IPS-20b (cell line): ENCODE measurements around the gene PTPN11.
A peak's percentile ranks its signal among the peaks of the same experiment; 100 is the strongest.
"Not testable (repeated sequence)": the region's sequence is repeated elsewhere in the genome, so short reads cannot be mapped to it uniquely, and the experiment has no call there.

ENCODE experiments used
- H3K27ac ChIP-seq: one replicate; pipeline ENCODE4 v1.5.1; 2013; ENCODE audit warnings: low read length
- H3K27me3 ChIP-seq: 2 replicates; pipeline ENCODE4 v1.6.1; 2013; ENCODE audit warnings: mild to moderate bottlenecking, low read length, inconsistent platforms; ENCODE audit not compliant: insufficient read depth
- H3K36me3 ChIP-seq: 2 replicates; pipeline ENCODE4 v1.6.1; 2013; ENCODE audit warnings: low read depth, mild to moderate bottlenecking, inconsistent platforms, low read length, moderate library complexity; ENCODE audit not compliant: insufficient read depth
- H3K4me1 ChIP-seq: 2 replicates; pipeline ENCODE4 v1.6.1; 2013; ENCODE audit warnings: mild to moderate bottlenecking, control low read depth, inconsistent platforms, low read length, moderate library complexity; ENCODE audit not compliant: insufficient read depth
- H3K4me3 ChIP-seq: 2 replicates; pipeline ENCODE4 v1.5.1; 2013; ENCODE audit warnings: mild to moderate bottlenecking, low read length, inconsistent platforms
- H3K9ac ChIP-seq: 2 replicates; pipeline ENCODE4 v1.6.1; 2013; ENCODE audit warnings: low read depth, mild to moderate bottlenecking, inconsistent platforms, low read length, moderate library complexity
- H3K9me3 ChIP-seq: 2 replicates; pipeline ENCODE4 v1.6.1; 2013; ENCODE audit warnings: mild to moderate bottlenecking, low read depth, low read length, inconsistent platforms; ENCODE audit not compliant: insufficient read depth

The PTPN11 gene

DNA sequence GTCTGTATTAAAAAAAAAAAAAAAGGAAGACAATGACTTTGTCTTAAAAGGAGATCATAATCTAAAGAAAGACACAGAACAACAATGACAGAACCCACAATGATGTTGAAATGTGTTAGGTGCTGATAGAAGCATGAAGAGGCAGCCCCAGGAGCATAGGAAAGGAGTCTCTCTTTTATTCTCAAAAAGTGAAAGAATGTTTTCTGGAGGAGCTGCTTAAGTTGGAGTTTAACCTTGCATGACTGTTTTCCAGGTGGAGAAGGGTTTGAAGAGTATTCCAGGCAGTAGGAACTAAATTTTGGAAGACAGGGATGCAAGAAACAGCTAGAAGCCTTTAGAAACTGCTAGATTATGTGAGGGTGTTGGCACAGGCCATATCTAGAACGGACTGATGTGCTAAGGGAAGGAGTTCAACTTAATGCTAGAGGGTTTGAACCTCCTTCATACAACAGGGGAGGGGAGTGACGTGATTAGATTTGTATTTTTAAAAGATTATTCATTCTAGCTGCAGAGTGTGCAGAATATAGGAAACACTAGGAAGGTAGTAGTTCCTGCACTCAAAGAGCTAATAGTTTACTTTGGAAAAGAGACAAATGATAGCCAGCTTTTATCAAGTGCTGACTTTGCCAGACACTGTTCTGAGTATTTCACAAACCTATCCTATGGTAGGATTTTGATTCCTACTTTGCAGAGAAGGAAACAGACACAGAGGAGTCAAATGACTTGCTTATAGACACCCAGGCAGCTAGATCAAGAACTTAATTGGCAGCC, 4.7 kb upstream of the PTPN11 start:
- Histone ChIP-seq H3K4me3 (no peak overlapping the region), H3K36me3 (no peaks in the 10 kb centered on the region), H3K4me1 (no peaks in the 10 kb centered on the region), H3K9me3 (no peaks in the 10 kb centered on the region), H3K27ac (no peak overlapping the region), H3K27me3 (no peaks in the 10 kb centered on the region), H3K9ac (no peak overlapping the region)

DNA sequence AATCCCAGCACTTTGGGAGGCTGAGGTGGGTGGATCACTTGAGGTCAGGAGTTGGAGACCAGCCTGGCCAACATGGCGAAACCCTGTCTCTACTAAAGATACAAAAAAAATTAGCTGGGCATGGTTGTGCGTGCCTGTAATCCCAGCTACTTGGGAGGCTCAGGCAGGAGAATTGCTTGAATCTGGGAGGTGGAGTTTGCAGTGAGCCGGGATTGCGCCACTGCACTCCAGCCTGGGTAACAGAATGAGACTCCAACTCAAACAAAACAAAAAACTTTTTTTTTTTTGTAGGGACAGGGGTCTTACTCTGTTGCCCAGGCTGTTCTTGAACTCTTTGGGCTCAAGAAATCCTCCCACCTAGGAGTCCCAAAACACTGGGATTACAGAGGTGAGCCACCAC, 3.3 kb upstream of the PTPN11 start:
- H3K27ac ChIP-seq, H3K9ac ChIP-seq, H3K4me3 ChIP-seq, H3K4me1 ChIP-seq, H3K27me3 ChIP-seq, H3K36me3 ChIP-seq, H3K9me3 ChIP-seq: not testable (repeated sequence)

DNA sequence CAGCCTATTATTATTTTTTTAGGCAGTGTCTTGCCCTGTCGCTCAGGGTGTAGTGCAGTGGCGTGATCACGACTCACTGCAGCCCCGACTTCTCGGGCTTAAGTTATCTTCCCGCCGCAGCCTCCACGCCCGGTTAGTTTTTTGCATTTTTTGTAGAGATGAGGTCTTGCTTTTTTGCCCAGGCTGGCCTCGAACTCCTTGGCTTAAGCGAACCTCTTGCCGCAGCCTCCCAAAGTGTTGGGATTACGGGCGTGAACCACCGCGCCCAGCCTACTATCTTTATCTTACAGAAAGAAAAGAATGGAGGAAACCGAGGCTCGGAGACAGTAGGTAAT, 507 bp upstream of the PTPN11 start:
- Histone ChIP-seq H3K9ac (peak overlapping the region; percentile 97), H3K4me1 (peaks cover 3% of the 10 kb centered on the region), H3K27ac (peak overlapping the region; percentile 40), H3K9me3 (no peaks in the 10 kb centered on the region), H3K4me3 (peak overlapping the region; percentile 99), H3K36me3 (0 out of 2 replicates have a peak, but pooled peaks cover 11% of the 10 kb centered on the region), H3K27me3 (no peaks in the 10 kb centered on the region)

DNA sequence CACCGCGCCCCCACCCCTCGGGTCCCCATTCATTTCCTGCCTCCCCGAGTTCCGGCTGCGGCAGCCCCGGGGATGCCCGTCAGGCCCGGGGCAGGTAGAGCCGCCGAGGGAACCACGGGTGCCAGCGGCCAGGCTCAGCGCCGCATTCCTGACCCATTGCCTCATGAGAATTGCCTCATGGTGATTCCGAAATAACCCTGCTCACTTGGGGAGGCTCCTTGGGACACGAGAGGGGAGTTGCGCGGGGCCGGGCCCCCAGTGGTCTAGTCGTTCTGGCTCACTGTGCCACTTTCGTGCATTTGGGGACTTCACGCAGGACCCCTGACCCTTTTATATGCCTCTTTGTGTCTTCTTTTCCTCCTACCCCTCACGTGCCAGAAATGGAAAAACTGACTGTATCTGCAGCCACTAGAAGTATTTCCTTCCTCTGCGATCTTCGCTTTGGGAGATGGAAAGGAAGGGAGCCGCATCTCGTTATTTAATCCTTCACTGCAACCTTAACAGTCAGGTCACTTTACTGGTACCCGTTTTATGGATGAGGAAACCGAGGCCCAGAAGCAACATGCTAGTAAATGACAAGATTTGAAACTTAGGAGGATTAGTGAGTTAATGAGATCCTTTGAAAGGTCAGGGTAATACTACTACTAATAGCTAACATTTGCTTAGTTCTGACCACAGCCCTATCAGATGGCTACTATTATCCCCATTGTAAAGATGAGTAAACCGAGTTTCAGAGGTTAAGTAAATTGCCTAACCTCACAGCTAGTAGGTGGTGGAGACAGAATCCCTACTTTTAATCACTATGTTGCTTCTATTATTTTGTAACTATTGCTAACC, 768 bp downstream of the PTPN11 start:
- Histone ChIP-seq H3K9me3 (no peaks in the 10 kb centered on the region), H3K9ac (peak overlapping the region; percentile 97), H3K36me3 (0 out of 2 replicates have a peak, but pooled peaks cover 11% of the 10 kb centered on the region), H3K4me1 (peaks cover 3% of the 10 kb centered on the region), H3K27ac (peak overlapping the region; percentile 40), H3K4me3 (peak overlapping the region; percentile 99), H3K27me3 (no peaks in the 10 kb centered on the region)

DNA sequence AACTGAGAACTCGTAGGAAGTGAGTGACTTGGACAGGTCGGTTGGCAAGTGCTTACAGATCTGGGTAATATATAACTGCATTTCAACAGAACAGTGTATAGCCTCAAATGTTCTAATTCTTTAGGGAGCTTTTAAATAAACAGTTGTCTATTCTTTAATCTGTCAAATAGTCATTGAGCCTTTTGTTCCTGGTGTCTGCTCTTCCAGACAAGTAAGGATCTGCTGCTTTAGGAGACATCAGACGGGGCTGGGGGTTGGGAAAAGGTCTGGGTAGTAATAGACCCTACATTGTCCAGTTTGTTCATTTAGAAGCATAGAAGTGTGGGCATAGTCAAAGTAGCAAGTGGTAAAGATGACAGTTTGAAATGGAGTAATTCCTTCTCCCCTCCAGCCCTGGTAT, 2.0 kb downstream of the PTPN11 start:
- Histone ChIP-seq H3K27ac (no peak overlapping the region), H3K4me1 (peaks cover 3% of the 10 kb centered on the region), H3K36me3 (peaks cover 13% of the 10 kb centered on the region; the same call in 1 of the 2 replicates), H3K9me3 (no peaks in the 10 kb centered on the region), H3K9ac (no peak overlapping the region), H3K4me3 (no peak overlapping the region), H3K27me3 (no peaks in the 10 kb centered on the region)

DNA sequence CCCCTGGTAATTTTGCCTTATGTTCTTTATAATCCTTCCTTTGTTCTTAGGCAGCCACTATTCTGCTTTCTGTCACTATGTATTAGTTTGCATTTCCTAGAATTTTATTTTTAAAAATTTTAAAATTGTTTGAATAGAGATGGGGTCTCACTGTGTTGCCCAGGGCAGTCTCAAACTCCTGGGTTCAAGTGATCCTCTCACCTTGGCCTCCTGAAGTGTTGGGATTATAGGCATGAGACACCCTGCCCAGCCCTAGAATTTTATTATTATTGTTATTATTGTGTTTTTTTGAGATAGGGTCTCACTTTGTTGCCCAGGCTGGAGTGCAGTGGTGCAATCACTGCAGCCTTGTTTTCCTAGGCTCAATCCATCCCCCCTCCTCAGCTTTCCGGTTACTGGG, 2.6 kb downstream of the PTPN11 start:
- H3K36me3 ChIP-seq = peaks cover 18% of the 10 kb centered on the region; the same call in 1 of the 2 replicates
- no peaks in the 10 kb centered on the region for H3K27me3 ChIP-seq
- H3K4me1 ChIP-seq = peaks cover 3% of the 10 kb centered on the region
- no peak overlapping the region for H3K27ac ChIP-seq
- no peak overlapping the region for H3K9ac ChIP-seq
- H3K4me3 ChIP-seq = no peak overlapping the region
- H3K9me3 ChIP-seq = no peaks in the 10 kb centered on the region

DNA sequence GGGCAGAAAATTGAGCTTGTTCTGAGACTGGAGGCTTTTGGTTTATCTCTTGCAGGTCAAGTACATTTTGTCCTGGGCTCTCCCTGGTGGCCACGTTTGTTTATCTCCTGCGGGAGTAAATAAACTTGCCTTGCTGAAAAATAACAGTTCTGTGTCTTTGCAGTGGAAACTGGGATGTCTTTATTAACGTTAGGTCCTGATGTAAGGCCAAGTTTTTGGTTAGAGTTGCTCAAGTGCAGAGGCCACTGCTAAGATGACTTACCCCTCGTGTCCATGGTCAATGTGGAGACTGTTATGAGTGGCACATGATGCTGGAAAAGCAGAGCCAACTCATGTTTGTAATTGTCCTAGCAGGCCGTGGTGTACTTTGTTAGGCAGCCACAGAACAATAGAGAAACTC, 3.8 kb downstream of the PTPN11 start:
- Histone ChIP-seq H3K9me3 (no peaks in the 10 kb centered on the region), H3K36me3 (peaks cover 18% of the 10 kb centered on the region; the same call in 1 of the 2 replicates), H3K4me3 (no peak overlapping the region), H3K4me1 (peaks cover 3% of the 10 kb centered on the region), H3K9ac (peak overlapping the region; percentile 2; the same call in 1 of the 2 replicates), H3K27ac (no peak overlapping the region), H3K27me3 (no peaks in the 10 kb centered on the region)

DNA sequence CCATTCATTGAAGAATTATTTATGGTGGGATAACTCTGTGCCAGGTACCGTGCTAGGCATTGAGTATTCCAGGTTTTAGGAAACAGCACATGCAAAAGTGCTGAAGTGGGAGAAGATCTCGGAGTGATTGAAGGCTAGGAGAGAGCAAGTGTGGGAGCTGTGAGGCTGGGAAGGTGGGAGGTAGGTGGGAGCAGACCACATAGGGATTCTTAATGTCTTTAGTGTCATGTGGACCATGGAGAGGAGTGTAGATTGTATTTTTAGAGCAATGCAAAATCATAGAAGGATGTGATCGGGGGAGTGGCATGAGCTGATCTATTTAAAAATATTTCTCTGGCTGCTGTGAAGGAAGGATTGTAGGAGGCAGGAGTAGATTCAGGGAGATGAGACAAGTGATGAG, 5.4 kb downstream of the PTPN11 start:
- H3K4me1 ChIP-seq = peaks cover 3% of the 10 kb centered on the region
- H3K9ac ChIP-seq = no peak overlapping the region
- H3K4me3 ChIP-seq = no peak overlapping the region
- peaks cover 18% of the 10 kb centered on the region; the same call in 1 of the 2 replicates for H3K36me3 ChIP-seq
- no peaks in the 10 kb centered on the region for H3K27me3 ChIP-seq
- H3K27ac ChIP-seq = no peak overlapping the region
- no peaks in the 10 kb centered on the region for H3K9me3 ChIP-seq

DNA sequence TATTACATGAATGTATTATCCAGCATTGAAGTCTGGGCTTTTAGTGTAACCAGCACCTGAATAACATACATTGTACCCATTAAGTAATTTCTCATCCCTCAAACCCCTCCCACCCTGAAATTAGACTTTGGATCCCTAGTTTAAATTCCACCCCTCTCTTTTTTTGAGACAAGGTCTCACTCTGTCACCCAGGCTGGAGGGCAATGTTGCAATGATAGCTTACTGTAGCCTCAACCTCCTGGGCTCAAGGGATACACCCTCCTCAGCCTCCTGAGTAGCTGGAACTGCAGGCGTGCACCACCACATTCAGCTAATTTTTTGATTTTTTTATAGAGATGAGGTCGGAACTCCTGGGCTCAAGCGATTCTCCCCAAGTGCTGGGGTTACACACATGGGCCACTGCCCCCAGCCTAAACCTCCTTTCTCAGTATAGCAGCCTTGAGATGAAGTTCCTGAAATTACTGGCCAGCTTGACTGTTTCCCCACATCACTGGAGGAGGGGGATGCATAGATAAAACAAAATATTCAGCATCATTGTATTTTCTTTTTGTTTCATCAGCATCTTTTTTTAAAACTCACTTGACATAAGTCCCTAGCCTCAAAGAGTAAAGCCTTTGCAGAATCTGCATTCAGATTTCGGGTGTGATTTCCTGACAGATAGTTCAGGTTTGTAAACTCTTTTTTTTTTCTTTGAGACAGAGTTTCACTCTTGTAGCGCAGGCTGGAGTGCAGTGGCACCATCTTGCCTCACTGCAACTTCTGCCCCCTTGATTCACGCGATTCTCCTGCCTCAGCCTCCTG, 7.0 kb downstream of the PTPN11 start:
- Histone ChIP-seq H3K4me1 (peaks cover 3% of the 10 kb centered on the region; the same call in 1 of the 2 replicates), H3K4me3 (no peak overlapping the region), H3K27ac (no peak overlapping the region), H3K9me3 (no peaks in the 10 kb centered on the region), H3K9ac (no peak overlapping the region), H3K27me3 (no peaks in the 10 kb centered on the region), H3K36me3 (peaks cover 15% of the 10 kb centered on the region; the same call in 1 of the 2 replicates)

DNA sequence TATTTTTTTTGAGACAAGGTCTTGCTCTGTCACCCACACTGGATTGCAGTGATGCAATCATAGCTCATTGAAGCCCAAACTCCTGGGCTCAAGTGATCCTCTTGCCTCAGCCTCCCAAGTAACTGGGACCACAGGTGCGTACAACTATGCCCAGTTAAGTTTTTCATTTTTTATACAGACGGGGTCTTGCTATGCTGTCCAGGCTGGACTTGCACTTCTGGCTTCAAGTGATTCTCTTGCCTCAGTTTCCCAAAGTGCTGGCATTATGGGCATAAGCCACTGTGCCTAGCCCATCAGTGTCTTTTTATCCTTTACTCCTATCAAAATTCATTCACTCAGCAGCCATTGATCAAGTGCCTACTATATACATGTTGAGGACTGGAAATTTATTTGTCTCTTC, 9.0 kb downstream of the PTPN11 start:
- Histone ChIP-seq H3K27me3 (no peaks in the 10 kb centered on the region), H3K4me1 (no peaks in the 10 kb centered on the region), H3K4me3 (no peak overlapping the region), H3K9me3 (no peaks in the 10 kb centered on the region), H3K27ac (no peak overlapping the region), H3K36me3 (peaks cover 7% of the 10 kb centered on the region; the same call in 1 of the 2 replicates), H3K9ac (no peak overlapping the region)

DNA sequence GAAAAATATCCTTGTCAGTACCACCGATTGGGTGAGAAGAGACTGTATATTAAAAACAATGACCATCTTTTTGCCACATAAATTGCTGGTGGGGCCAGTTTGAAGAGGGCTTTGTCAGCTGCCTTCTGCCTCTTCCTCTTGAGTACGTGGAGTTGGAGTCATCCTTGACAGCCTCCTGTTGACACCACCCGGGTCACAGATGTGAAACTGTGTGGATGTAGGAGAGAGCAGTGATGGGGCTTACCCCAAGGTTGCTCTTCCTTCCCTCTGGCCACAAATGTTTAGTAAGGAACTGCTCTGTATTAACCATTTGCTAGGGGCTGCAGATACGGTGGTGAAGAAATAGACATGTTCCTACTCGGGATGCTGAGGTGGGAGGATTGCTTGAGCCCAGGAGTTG, 12.2 kb downstream of the PTPN11 start:
- no peak overlapping the region for H3K4me3 ChIP-seq
- H3K36me3 ChIP-seq = peaks cover 3% of the 10 kb centered on the region; the same call in 1 of the 2 replicates
- H3K9me3 ChIP-seq = no peaks in the 10 kb centered on the region
- no peaks in the 10 kb centered on the region for H3K27me3 ChIP-seq
- no peaks in the 10 kb centered on the region for H3K4me1 ChIP-seq
- no peak overlapping the region for H3K9ac ChIP-seq
- no peak overlapping the region for H3K27ac ChIP-seq
